GM19397 (cell line): ENCODE results near the gene FNDC1.

ENCODE experiments used
- ATAC-seq: cut with Tn5 transposase; IDR thresholded peaks from one replicate; pipeline ENCODE4 v1.9.1; 2021; ENCODE audit warnings: mild to moderate bottlenecking, moderate library complexity; ENCODE audit not compliant: unreplicated experiment

The FNDC1 gene

DNA sequence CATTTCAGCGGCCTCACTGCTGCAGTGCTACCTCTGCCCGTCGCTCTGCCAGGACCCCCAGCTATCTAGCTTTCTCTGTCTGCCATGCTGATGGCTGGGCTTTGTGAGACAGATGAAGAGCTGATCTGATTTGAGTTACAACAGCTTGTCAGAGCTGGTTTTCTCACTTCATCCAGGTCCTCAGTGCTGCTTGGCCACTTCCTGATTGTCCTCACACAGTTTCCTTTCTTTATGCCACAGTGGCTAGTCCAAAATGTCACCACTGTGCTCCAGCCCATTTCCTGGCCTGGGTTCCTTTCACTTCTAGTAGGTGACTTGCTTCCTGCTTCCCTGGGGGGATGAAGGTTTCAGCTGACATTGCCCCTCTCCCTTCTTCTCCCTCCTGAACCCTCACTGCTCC lies 35.4 kb downstream of the FNDC1 start:
- ATAC-seq, result no peak

DNA sequence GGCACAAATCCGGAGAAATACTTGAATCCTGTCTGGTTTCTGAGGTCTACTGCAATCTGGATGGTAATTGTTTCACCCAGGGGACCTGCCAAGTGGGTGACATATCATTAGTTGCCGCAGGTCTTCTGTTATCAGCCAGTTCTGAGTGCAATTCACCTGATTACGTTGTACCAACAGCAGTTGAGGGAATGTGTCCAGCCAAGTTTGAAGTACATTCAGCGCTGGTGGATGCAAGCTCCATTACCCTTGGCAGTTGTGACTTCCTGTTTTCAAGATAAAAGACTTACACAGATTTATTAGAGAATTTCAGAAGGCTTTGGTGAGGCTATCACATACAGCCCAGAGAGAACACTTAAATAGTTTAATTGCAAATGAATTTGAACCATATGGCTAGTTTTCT lies 42.8 kb downstream of the FNDC1 start:
- ATAC-seq, result no peak

GRCh38 chr6:159212525-159213280 lies 43.5 kb downstream of the FNDC1 start:
- ATAC-seq, result no peak

DNA sequence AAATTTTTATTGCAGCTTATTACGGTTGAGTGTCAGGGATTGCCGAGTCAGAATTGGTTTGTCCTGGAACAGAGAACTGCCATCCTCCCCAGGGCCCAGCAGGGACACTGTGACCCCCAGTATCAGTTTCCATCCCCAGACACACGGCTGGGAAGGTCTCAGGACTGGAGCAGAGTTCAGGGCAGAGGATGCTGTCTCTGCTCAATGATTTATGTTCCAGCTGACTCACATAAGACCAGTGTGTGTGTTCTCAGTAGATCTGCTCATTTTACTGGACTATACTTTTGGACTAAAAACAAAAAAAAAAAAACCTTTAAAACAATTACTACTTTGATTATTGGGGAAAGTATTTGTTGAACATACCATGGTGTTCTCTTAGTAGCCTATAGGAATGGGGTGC lies 44.2 kb downstream of the FNDC1 start:
- no peak for ATAC-seq

DNA sequence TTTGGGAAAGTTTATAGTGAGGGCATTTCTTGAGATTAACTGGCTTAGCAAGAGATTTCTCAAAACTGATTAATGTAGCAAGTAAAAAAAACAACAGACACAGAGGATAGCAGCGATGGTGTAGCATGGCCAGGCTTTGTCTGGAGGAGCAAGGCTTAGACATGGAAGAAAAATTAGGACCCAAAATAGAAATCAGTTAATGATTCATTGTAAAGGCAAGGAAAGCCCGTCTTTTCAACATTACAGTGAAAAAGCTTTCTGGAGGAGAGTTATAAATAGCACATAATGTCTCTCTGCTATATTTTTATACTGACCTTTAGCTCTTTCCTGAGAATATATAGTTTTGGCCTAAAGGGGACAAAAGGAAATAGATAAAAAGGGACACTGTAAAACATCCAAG lies 45.1 kb downstream of the FNDC1 start:
- no peak for ATAC-seq

DNA sequence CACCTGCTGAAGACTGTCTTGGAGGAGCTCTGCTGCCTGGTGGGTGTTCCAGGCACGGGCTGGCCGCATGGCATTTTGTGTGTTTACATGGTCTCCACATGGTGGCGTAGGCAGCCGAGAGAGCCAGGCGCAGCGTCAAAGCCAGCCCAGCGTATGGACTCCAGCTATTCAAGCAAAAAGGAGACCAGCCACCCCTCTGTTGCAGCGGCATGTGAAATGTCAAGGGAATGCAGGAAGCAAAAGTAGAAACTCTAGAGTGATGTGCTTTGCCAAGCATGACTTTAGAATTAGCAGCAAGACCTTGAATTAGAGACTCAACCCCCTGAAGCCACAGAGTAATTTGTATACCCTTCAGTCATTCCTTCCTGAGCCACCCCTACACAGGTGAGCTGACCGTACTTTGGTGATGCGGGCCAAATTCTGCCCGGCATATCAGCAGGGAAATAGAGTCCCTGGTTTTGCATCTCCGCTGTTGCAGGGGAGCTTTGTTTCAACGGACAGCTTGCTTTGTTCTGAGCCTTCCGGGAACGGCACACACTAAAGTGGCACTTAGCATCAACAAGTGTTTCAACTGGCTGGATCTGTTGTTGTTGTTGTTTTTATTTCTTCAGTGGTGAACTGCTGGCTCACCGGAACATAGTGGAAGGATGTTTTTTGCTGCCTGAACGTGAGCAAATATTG lies 48.5 kb downstream of the FNDC1 start:
- peak; percentile 76 for ATAC-seq

GRCh38 chr6:159220093-159220492 lies 50.9 kb downstream of the FNDC1 start:
- no peak for ATAC-seq

DNA sequence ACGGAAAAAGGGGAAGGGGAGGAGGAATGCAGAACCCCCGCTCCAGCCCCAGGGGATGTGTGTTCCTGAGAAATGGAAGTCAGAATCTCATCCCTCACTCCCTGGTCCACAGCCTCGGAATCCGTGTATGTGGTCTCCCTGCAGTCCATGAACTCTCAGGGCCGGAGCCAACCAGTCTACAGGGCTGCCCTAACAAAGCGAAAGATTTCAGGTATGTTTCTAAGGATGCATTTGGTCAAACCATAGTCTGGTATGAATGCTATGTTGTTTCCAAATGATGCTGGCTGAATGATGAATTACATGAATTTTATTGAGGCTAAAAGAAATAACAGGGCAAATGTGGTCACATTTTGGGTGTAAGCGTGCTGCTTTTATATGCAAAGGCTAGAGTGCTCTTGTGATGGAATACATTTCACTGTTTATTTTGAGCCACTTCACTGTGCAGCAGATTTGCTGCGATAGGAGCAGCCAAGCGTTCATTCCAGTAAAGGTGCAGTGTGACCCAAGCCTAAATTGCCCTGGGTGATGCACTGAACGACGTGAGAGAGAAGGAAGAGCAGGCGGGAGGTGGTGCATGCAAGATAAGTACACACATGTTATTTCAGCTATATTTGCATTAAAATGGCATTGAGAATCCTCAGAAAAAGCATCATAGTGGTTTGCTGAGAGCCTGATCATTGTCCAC lies 52.4 kb downstream of the FNDC1 start:
- ATAC-seq, result no peak

DNA sequence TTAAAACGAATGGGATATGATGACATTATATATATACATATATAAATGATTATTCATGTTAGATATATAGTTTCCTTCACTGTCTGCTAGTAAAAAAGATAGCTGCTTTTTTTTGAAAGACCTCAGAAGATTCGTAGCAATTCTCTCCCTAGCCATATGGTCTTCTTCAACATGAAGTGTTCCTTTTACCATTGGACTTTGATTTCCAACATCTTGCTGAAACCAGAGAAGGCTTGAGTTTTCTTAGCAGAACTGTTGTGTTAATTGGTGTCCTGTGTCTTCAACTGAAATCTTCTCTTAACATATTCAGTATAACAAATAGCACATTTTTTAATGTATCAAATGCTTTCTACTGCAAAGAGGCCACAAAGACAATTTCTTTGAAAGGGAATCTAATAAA lies 55.3 kb downstream of the FNDC1 start:
- ATAC-seq, result no peak

- no peak for ATAC-seq
These were observed 60.5 kb downstream of the FNDC1 start for GRCh38 chr6:159229651-159230051.

DNA sequence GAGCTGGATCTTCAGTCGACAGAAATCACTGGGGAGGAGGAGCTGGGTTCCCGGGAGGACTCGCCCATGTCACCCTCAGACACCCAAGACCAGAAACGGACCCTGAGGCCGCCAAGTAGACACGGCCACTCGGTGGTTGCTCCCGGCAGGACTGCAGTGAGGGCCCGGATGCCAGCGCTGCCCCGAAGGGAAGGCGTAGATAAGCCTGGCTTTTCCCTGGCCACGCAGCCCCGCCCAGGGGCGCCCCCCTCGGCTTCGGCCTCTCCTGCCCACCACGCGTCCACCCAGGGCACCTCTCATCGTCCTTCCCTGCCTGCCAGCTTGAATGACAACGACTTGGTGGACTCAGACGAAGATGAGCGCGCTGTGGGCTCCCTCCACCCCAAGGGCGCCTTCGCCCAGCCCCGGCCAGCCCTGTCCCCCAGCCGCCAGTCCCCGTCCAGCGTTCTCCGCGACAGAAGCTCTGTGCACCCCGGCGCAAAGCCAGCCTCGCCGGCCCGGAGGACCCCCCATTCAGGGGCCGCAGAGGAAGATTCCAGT lies 63.0 kb downstream of the FNDC1 start:
- ATAC-seq, result no peak

DNA sequence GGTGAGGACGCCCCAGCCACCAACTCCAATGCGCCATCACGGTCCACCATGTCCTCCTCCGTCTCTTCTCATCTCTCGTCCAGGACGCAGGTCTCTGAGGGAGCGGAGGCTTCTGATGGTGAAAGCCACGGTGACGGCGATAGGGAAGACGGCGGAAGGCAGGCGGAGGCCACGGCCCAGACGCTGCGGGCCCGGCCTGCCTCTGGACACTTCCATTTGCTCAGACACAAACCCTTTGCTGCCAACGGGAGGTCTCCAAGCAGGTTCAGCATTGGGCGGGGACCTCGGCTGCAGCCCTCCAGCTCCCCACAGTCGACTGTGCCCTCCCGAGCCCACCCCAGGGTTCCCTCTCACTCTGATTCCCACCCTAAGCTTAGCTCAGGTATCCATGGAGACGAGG lies 63.6 kb downstream of the FNDC1 start:
- ATAC-seq, result no peak

DNA sequence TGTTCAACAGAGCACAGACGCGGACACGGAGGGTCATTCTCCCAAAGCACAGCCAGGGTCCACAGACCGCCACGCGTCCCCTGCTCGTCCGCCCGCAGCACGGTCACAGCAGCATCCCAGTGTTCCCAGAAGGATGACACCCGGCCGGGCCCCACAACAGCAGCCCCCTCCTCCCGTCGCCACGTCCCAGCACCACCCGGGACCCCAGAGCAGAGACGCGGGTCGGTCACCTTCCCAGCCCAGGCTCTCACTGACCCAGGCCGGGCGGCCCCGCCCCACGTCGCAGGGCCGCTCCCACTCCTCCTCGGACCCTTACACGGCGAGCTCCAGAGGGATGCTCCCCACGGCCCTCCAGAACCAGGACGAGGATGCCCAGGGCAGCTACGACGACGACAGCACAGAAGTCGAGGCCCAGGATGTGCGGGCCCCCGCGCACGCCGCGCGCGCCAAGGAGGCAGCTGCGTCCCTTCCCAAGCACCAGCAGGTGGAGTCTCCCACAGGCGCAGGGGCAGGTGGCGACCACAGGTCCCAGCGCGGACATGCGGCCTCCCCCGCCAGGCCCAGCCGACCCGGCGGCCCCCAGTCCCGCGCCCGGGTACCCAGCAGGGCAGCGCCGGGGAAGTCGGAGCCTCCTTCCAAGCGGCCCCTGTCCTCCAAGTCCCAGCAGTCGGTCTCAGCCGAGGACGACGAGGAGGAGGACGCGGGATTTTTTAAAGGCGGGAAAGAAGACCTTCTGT lies 64.3 kb downstream of the FNDC1 start:
- no peak for ATAC-seq

DNA sequence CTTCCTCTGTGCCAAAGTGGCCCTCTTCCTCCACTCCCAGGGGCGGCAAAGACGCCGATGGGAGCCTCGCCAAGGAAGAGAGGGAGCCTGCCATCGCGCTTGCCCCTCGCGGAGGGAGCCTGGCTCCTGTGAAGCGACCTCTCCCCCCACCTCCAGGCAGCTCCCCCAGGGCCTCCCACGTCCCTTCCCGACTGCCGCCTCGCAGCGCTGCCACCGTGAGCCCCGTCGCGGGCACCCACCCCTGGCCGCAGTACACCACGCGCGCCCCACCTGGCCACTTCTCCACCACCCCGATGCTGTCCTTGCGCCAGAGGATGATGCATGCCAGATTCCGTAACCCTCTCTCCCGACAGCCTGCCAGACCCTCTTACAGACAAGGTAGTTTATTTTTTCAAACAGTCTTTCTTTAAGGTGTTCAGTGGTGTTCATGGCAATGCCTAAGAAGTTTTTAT lies 64.9 kb downstream of the FNDC1 start:
- no peak for ATAC-seq

DNA sequence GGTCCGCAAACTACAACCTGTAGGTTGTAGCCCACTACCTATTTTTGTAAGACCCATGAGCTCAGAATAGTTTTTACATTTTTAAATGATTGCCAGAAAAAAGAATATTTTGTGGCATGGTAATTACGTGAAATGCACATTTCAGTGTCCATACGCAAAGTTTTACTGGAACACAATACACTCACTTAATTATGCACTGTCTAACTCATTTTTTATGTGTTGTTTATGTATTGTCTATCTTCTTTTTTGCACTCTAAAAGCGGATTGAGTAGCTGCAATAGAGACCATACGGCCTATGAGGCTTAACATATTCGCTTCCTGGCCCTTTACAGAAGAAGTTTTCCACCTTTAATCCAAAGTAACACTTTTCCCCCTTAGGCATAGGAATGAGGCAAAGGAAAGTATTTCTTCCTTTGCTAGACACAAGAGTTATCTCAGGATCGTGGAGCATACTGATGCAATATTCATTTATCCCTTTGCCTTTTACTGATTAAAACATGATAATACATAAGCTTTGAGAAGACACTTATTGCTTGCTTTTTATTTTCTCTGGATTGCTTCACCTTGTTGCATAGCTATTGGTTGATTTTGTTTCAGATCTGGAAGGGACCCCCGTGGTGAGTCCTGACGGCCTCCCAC lies 69.8 kb downstream of the FNDC1 start:
- ATAC-seq, result no peak

DNA sequence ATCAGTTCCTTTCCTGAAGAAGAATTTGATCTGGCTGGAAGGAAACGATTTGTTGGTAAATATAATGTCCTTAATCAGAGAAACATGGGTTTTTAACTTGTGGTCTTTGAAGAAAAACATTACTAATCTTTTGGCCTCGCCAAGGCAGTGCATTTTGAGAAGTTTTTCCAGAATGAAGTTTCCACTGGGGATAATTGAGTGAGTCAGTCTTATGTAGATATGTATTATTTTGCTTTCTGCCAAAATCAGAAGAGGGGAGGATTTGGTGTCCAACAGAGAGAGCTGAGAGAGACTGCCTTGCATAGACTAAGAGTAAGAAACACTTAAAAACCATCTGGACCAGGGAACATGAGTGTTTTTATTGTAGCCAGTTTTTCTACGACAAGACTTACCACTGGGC lies 79.9 kb downstream of the FNDC1 start:
- no peak for ATAC-seq

DNA sequence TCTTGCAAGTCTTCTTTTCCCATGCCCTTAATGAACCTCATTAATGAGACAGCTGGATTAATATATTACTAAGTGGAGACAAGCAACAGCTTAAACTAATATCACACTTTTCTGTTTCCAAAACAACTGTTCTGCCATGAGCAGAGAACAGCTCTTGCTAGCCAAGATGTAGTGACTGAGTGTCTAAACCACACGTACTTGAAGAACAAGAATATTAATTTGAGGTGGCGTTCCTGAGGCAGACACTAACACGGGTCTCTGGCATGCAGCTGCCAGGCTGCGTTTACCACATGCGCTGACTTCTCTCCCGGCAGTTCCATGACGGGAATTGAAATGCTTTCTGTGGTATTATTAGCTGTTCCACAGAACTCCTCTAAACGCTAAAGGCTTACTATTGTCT lies 80.6 kb downstream of the FNDC1 start:
- ATAC-seq, result no peak

DNA sequence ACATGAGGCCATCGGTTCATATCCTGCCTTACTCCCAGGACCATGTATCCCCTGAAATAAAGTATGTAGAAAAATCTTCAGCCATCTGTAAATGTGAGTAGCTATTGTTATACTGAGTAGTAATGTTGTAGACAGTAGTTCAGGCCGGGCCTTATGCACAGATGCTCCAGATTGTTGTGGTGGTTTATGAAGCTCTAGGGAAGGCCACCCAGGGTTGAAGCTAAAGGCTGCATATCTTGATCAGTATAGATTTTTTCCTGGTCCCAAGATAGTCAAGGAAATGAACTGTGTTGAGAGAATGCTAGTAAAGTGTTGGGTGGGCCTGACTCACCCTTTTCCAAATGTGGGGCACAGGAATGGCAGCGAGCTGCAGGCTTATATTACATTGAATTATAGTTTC lies 81.4 kb downstream of the FNDC1 start:
- ATAC-seq, result no peak

DNA sequence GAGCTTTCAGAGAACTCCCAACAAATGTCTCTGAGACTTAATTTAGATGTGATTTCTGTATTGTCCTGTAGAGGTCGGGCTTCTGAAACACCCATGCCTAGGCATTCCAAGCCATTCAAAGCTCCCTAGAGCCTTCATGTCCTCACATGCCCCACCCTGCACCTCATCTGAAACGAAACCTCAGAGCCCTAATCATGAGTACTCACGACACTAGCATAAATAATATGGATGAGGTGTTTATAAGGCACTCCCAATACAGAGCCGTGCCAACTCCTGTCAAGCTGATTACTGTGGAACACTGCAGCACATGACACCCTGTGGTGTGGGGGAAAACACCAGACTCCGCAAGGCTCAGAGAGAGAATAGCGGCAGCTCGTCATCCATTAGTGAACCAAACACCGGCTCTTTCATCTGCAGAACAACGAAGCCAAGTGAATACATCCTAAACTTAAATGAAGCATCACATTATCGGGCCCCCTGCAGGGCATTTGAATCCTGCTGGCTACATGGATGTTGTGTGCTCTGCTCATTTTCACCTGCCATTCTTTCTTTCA lies 83.8 kb downstream of the FNDC1 start:
- no peak for ATAC-seq

DNA sequence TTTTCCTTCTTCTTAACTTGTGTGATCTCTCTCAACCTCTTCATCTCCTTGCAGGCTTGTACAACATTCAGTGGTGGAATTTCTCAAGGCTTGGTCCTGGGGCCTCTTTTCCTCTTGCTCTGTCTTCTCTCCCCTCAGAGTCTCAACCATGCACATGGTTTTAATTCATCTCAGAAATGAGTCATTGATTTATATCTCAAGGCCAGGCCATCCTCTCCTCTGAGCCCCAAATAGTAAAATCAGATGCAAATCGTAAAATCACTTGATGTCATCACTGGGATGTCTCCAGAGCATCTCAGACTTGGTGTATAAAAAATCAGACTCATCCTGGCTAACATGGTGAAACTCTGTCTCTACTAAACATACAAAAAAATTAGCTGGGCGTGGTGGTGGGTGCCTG lies 85.0 kb downstream of the FNDC1 start:
- ATAC-seq, result no peak
